Left lung (tissue), 10 donors: ENCODE measurements around the gene TMEM130. TPM values are rescaled to one million over a fixed set of nuclear protein-coding genes. Genes with fewer than 3 reads are reported as not detected.

Experiments
- ATAC-seq: fragments of 200-7000 bp; cut with Tn5 transposase; one replicate; pipeline ENCODE4 v1.9.1; 2020; ENCODE audit warnings: moderate library complexity
- DNase-seq, 4 donors: peaks; one replicate each; pipeline ENCODE4 v3.0.0-alpha.2; 2013 to 2020
- H3K27ac ChIP-seq, 2 donors: fragments of 200-600 bp; sonication (generic) in 1 of 2; one replicate each; pipeline versions ENCODE4 v1.5.0 to v1.8.0; 2020 to 2021
- H3K27me3 ChIP-seq, 2 donors: fragments of 200-600 bp; sonication (generic) in 1 of 2; one replicate each; pipeline versions ENCODE4 v1.5.0 to v1.8.0; 2020 to 2021
- H3K36me3 ChIP-seq, 2 donors: fragments of 200-600 bp; sonication (generic) in 1 of 2; one replicate each; pipeline versions ENCODE4 v1.5.0 to v1.8.0; 2020 to 2021
- H3K4me1 ChIP-seq, 2 donors: fragments of 200-600 bp; one replicate each; pipeline ENCODE4 v1.8.0; 2021
- H3K4me3 ChIP-seq, 2 donors: fragments of 200-600 bp; sonication (generic) in 1 of 2; one replicate each; pipeline versions ENCODE4 v1.5.0 to v1.8.0; 2020 to 2021; ENCODE audit warnings: mild to moderate bottlenecking in 1 of 2
- H3K9me3 ChIP-seq, 2 donors: fragments of 200-600 bp; sonication (generic) in 1 of 2; one replicate each; pipeline versions ENCODE4 v1.5.0 to v1.8.0; 2020 to 2021
- intact Hi-C, 2 donors: fragments of 100-400 bp; cut with DNase I; formaldehyde crosslinking; loops; one replicate each; pipeline versions ENCODE4 v1.11.2 to v1.14.2; 2022
- polyA plus RNA-seq, 6 donors: library from polyadenylated mRNA; unstranded; fragments of 120-200 nt; gene quantifications; one replicate each; pipeline ENCODE4 v1.2.1, GENCODE V29; 2013; ENCODE audit not compliant: insufficient read length in 6 of 6
- total RNA-seq, 2 donors: library from RNA; stranded (reverse); fragmentation: NEBNext Ultra II Directional; extraction: Animal tissue kit (Norgen Biotek cat#: 25700); gene quantifications; one replicate each; pipeline ENCODE4 v1.2.1, GENCODE V29; 2021
- TF ChIP-seq, protein P1 (sequence below), 2 donors: fragments of 200-600 bp; sonication (generic) in 1 of 2; IDR thresholded peaks; one replicate each; pipeline versions ENCODE4 v1.5.0 to v1.8.0; 2021; ENCODE audit warnings: antibody characterized with exemption in 2 of 2
- donor health status: DM: no; HTN: yes; CAD: no.
- donor health status: DM: no; HTN: no; CAD: no.

The TMEM130 gene
- total and polyA plus RNA-seq, 8 donors: 0.17 to 1.5 (median 0.32) TPM

DNA sequence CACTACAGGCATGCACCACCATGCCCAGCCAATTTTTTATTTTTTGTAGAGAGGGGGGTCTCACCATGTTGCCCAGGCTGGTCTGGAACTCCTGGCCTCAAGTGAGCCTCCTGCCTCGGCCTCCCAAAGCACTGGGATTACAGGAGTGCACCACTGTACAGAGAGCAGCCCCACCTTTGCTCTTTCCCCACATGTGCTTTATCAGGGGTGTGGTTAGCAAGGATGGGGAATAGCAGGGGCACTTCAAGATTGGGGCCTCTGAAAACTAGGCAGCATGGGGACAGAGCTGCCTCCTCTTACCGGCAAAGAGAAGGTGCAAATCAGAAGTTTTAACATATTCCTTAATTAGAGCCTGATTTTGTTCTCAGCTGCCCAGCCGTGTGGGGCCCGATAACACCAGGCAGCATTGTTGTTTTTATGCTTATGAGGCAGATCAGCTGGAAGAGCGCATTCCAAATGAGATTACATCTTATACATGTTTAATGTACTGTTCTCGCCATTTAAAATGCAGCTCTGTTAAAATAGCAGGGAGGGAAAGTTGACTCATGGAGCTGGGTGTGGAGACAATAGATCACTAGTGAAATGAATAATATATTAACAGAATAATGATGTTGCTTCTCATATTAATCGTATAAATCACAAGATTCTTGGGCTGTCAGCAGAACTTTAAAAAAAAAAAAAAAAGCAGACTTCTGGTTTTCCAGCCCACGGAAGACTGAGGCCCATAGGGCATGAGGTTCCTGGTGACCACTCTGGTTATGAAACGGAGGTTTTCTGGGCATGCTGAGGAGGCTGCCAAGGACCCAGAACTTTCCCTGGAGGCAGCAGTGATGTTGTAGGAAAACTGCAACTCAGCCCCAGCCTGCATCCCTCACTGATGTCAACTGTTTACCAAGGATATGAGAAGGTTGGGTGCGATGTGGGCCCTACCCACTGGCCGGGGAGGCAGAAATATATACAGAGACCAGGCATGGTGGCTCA is 62.5 kb downstream of the TMEM130 start:
- Histone ChIP-seq H3K36me3 (no peaks in the 10 kb centered on the region), H3K27ac (no peak overlapping the region), H3K4me1 (no peaks in the 10 kb centered on the region), H3K27me3 (peaks cover 0 to 6% of the 10 kb centered on the region in 2 donors), H3K9me3 (peaks cover 0 to 3% of the 10 kb centered on the region in 2 donors), H3K4me3 (no peak overlapping the region)
- intact Hi-C loops: no loop called here
- no peak for ATAC-seq
- peak in 1 of 4 donors; percentile 42 for DNase-seq
- TF ChIP-seq, protein P1, sequence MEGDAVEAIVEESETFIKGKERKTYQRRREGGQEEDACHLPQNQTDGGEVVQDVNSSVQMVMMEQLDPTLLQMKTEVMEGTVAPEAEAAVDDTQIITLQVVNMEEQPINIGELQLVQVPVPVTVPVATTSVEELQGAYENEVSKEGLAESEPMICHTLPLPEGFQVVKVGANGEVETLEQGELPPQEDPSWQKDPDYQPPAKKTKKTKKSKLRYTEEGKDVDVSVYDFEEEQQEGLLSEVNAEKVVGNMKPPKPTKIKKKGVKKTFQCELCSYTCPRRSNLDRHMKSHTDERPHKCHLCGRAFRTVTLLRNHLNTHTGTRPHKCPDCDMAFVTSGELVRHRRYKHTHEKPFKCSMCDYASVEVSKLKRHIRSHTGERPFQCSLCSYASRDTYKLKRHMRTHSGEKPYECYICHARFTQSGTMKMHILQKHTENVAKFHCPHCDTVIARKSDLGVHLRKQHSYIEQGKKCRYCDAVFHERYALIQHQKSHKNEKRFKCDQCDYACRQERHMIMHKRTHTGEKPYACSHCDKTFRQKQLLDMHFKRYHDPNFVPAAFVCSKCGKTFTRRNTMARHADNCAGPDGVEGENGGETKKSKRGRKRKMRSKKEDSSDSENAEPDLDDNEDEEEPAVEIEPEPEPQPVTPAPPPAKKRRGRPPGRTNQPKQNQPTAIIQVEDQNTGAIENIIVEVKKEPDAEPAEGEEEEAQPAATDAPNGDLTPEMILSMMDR (IDR thresholded peaks at IDR 0.05): no peak

GRCh38 chr7:98805956-98806838 is 63.6 kb downstream of the TMEM130 start:
- ATAC-seq (no peak), DNase-seq (peak in 1 of 4 donors; percentile 1)
- H3K4me3 ChIP-seq: no peak overlapping the region
- no peaks in the 10 kb centered on the region for H3K4me1 ChIP-seq
- TF ChIP-seq, protein P1 (IDR thresholded peaks at IDR 0.05): no peak
- no peaks in the 10 kb centered on the region for H3K36me3 ChIP-seq
- H3K27ac ChIP-seq: no peak overlapping the region
- intact Hi-C loops: no loop called here
- peaks cover 0 to 7% of the 10 kb centered on the region in 2 donors for H3K9me3 ChIP-seq
- peaks cover 0 to 6% of the 10 kb centered on the region in 2 donors for H3K27me3 ChIP-seq

- Histone ChIP-seq H3K27ac (no peak overlapping the region), H3K4me3 (no peak overlapping the region), H3K27me3 (peaks cover 0 to 6% of the 10 kb centered on the region in 2 donors), H3K9me3 (peaks cover 0 to 15% of the 10 kb centered on the region in 2 donors), H3K4me1 (no peaks in the 10 kb centered on the region), H3K36me3 (no peaks in the 10 kb centered on the region)
- ATAC-seq (no peak), DNase-seq (peak in 1 of 4 donors; percentile 1)
- TF ChIP-seq, protein P1 (IDR thresholded peaks at IDR 0.05): no peak
- intact Hi-C loops: no loop called here
These were observed 67.1 kb downstream of the TMEM130 start for GRCh38 chr7:98802781-98803110.

DNA sequence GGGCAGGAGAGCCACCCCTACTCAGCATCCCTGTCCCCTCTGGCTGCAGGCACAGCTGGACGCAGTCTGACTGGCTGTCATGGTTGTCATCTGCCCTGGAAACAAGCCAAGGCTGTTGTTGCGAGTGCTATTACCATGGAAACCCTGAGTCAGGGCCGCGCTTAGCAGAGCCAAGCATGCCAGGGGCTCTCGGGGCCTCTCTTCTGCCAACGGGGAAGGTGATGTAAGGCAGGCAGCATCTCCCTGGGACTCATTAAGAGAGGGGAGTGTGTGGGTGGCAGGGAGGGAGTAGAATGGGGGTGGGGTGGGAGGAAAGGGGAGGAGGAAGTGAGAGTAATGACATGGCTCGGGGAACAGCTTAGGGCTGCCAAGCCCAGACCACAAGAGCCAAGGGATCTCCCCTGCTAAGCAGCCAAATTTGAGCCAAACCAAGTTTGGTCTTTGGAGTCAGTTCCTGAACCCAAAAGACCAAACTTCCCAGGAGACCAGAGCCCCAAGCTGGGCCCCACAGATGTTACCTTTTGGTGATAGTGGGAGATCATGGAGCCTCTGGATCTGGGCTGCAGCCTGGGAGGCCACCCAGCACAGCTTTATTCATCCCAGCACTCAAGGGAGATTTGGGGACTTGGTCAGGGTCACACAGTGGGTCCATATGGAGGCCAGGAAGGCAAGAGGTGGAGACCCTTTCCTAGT is 67.6 kb downstream of the TMEM130 start:
- DNase-seq (peak; percentile 16 to 60 (median 44)), ATAC-seq (peak; percentile 76)
- H3K9me3 ChIP-seq: peaks cover 0 to 15% of the 10 kb centered on the region in 2 donors
- no peak overlapping the region for H3K27ac ChIP-seq
- TF ChIP-seq, protein P1 (IDR thresholded peaks at IDR 0.05): no peak
- H3K36me3 ChIP-seq: no peaks in the 10 kb centered on the region
- H3K27me3 ChIP-seq: peaks cover 0 to 6% of the 10 kb centered on the region in 2 donors
- intact Hi-C loops: no loop called here
- no peaks in the 10 kb centered on the region for H3K4me1 ChIP-seq
- H3K4me3 ChIP-seq: no peak overlapping the region
